GM21723 (cell line): ENCODE results near the gene KRT27.
A peak's percentile ranks its signal among the peaks of the same experiment; 100 is the strongest.
"Not testable (repeated sequence)": the region's sequence is repeated elsewhere in the genome, so short reads cannot be mapped to it uniquely, and the experiment has no call there.

Experiments used
- ATAC-seq: cut with Tn5 transposase; IDR thresholded peaks from one replicate; pipeline ENCODE4 v1.9.1; 2021; ENCODE audit warnings: mild to moderate bottlenecking, moderate library complexity; ENCODE audit not compliant: unreplicated experiment

The KRT27 gene

GRCh38 chr17:40782450-40782849 lies at the start of gene KRT27:
Gene KRT27, minus strand, starts transcription at chr17:40782550. Its CDS starts 57 bp downstream, at chr17:40782493.
- no peak for ATAC-seq

- ATAC-seq, result no peak
Observed at GRCh38 chr17:40830085-40830776, 47.9 kb upstream of the KRT27 start.

GRCh38 chr17:40828454-40829044 lies 46.2 kb upstream of the KRT27 start:
- ATAC-seq, result no peak

- no peak for ATAC-seq
Observed at GRCh38 chr17:40827746-40828453, 45.5 kb upstream of the KRT27 start.

- no peak for ATAC-seq
Observed at GRCh38 chr17:40825599-40825998, 43.2 kb upstream of the KRT27 start.

- ATAC-seq, result no peak
Observed at GRCh38 chr17:40824015-40824832, 41.9 kb upstream of the KRT27 start.

GRCh38 chr17:40822132-40822812 lies 39.9 kb upstream of the KRT27 start, which contains the start of gene KRT10:
Gene KRT10, minus strand, starts transcription at chr17:40822614. Its CDS starts 29 bp downstream, at chr17:40822585.
- no peak for ATAC-seq

- ATAC-seq, result no peak
Observed at GRCh38 chr17:40821536-40821935, 39.2 kb upstream of the KRT27 start.

GRCh38 chr17:40820228-40820838 lies 38.0 kb upstream of the KRT27 start:
- ATAC-seq, result no peak

- ATAC-seq, result no peak
Observed at GRCh38 chr17:40819528-40820125, 37.3 kb upstream of the KRT27 start.

- peak; percentile 80 for ATAC-seq
Observed at GRCh38 chr17:40818733-40819527, 36.6 kb upstream of the KRT27 start.

GRCh38 chr17:40818343-40818732 lies 36.0 kb upstream of the KRT27 start:
- ATAC-seq, result no peak

GRCh38 chr17:40817103-40817682 lies 34.8 kb upstream of the KRT27 start:
- no peak for ATAC-seq

- ATAC-seq, result no peak
Observed at GRCh38 chr17:40816569-40816968, 34.2 kb upstream of the KRT27 start.

- no peak for ATAC-seq
Observed at GRCh38 chr17:40815381-40815780, 33.0 kb upstream of the KRT27 start.

- ATAC-seq, result not testable (repeated sequence)
Observed at GRCh38 chr17:40814657-40815056, 32.3 kb upstream of the KRT27 start.

GRCh38 chr17:40813804-40814203 lies 31.5 kb upstream of the KRT27 start:
- ATAC-seq, result no peak

GRCh38 chr17:40812639-40813038 lies 30.3 kb upstream of the KRT27 start:
- no peak for ATAC-seq

GRCh38 chr17:40810494-40810893 lies 28.1 kb upstream of the KRT27 start:
- ATAC-seq, result no peak
